Trophoblast cell (in vitro differentiated cells and primary cell): ENCODE data around the gene PLAC8L1.

Experiments
- DNase-seq, 2 donors: peaks; one replicate each; pipeline ENCODE4 v3.0.0-alpha.2; 2016
- H2AFZ ChIP-seq: 2 replicates; pipeline ENCODE4 v1.6.1; 2013; ENCODE audit warnings: low read length, moderate library complexity, mild to moderate bottlenecking; ENCODE audit not compliant: insufficient read depth, poor library complexity
- H2AK5ac ChIP-seq: 2 replicates; pipeline ENCODE4 v1.6.1; 2013; ENCODE audit warnings: mild to moderate bottlenecking, low read length
- H2BK120ac ChIP-seq: 2 replicates; pipeline ENCODE4 v1.6.1; 2013; ENCODE audit warnings: low read length, mild to moderate bottlenecking, moderate library complexity; ENCODE audit not compliant: insufficient read depth, poor library complexity
- H2BK12ac ChIP-seq: 2 replicates; pipeline ENCODE4 v1.6.1; 2013; ENCODE audit warnings: mild to moderate bottlenecking, low read length, moderate library complexity
- H2BK5ac ChIP-seq: 2 replicates; pipeline ENCODE4 v1.6.1; 2013; ENCODE audit warnings: low read length, low read depth, moderate library complexity, mild to moderate bottlenecking; ENCODE audit not compliant: poor library complexity
- H3K14ac ChIP-seq: 2 replicates; pipeline ENCODE4 v1.6.1; 2013; ENCODE audit warnings: mild to moderate bottlenecking, low read length
- H3K18ac ChIP-seq: 2 replicates; pipeline ENCODE4 v1.6.1; 2013; ENCODE audit warnings: mild to moderate bottlenecking, low read length
- H3K23ac ChIP-seq: 2 replicates; pipeline ENCODE4 v1.6.1; 2013; ENCODE audit warnings: low read length
- H3K27ac ChIP-seq: 2 replicates; pipeline ENCODE4 v1.5.1; 2013; ENCODE audit warnings: low read depth, mild to moderate bottlenecking, inconsistent platforms, low read length, moderate library complexity
- H3K27me3 ChIP-seq: 2 replicates; pipeline ENCODE4 v1.6.1; 2013; ENCODE audit warnings: inconsistent platforms, mild to moderate bottlenecking, low read length, moderate library complexity; ENCODE audit not compliant: insufficient read depth
- H3K36me3 ChIP-seq, 2 experiments: 1 replicate in 1 of 2; 2 replicates in 1 of 2; pipeline ENCODE4 v1.6.1; 2013; ENCODE audit warnings: low read length in 2 of 2, mild to moderate bottlenecking in 2 of 2, moderate library complexity in 1 of 2; ENCODE audit not compliant: insufficient read depth in 2 of 2, control insufficient read depth in 1 of 2
- H3K4ac ChIP-seq: 2 replicates; pipeline ENCODE4 v1.6.1; 2013; ENCODE audit warnings: low read depth, mild to moderate bottlenecking, low read length, moderate library complexity
- H3K4me1 ChIP-seq, 2 experiments: 1 replicate in 1 of 2; 2 replicates in 1 of 2; pipeline ENCODE4 v1.6.1; 2013; ENCODE audit warnings: low read length in 2 of 2, mild to moderate bottlenecking in 2 of 2, moderate library complexity in 1 of 2; ENCODE audit not compliant: insufficient read depth in 2 of 2, control insufficient read depth in 1 of 2
- H3K4me2 ChIP-seq: 2 replicates; pipeline ENCODE4 v1.6.1; 2013; ENCODE audit warnings: inconsistent platforms, mild to moderate bottlenecking, low read length, moderate library complexity
- H3K4me3 ChIP-seq: 2 replicates; pipeline ENCODE4 v1.5.1; 2013; ENCODE audit warnings: mild to moderate bottlenecking, low read depth, low read length, inconsistent platforms
- H3K79me1 ChIP-seq: one replicate; pipeline ENCODE4 v1.6.1; 2013; ENCODE audit warnings: low read length
- H3K79me2 ChIP-seq: 2 replicates; pipeline ENCODE4 v1.6.1; 2013; ENCODE audit warnings: low read length, mild to moderate bottlenecking; ENCODE audit not compliant: control insufficient read depth, insufficient read depth, poor library complexity
- H3K9ac ChIP-seq: 2 replicates; pipeline ENCODE4 v1.6.1; 2013; ENCODE audit warnings: mild to moderate bottlenecking, low read length
- H3K9me3 ChIP-seq: 2 replicates; pipeline ENCODE4 v1.6.1; 2013; ENCODE audit warnings: low read depth, mild to moderate bottlenecking, control low read depth, inconsistent platforms, low read length; ENCODE audit not compliant: insufficient read depth
- H4K12ac ChIP-seq: 2 replicates; pipeline ENCODE4 v1.6.1; 2013; ENCODE audit warnings: low read depth, mild to moderate bottlenecking, low read length, moderate library complexity
- H4K8ac ChIP-seq: 2 replicates; pipeline ENCODE4 v1.6.1; 2013; ENCODE audit warnings: low read depth, mild to moderate bottlenecking, low read length, moderate library complexity
- H4K91ac ChIP-seq: one replicate; pipeline ENCODE4 v1.6.1; 2013; ENCODE audit warnings: low read depth, mild to moderate bottlenecking, low read length, moderate library complexity
- WGBS: extraction: QIAGEN DNeasy Blood & Tissue Kit; methylation state at CpG from one replicate; pipeline ENCODE4 v1.1.7; 2013; ENCODE audit warnings: missing lambda C conversion rate; ENCODE audit not compliant: insufficient read length, insufficient coverage; ENCODE audit errors: extremely low coverage; 5-methylcytosine and 5-hydroxymethylcytosine counted together

Gene PLAC8L1

GRCh38 chr5:146116361-146116760, 11.0 kb upstream of the PLAC8L1 start:
- Histone ChIP-seq H4K91ac (no peak overlapping the region), H4K8ac (no peak overlapping the region), H2AK5ac (no peak overlapping the region), H3K18ac (no peak overlapping the region), H2BK12ac (no peak overlapping the region), H3K27me3 (no peaks in the 10 kb centered on the region), H3K79me2 (no peaks in the 10 kb centered on the region), H3K9ac (no peak overlapping the region), H3K4me2 (no peak overlapping the region), H3K79me1 (no peaks in the 10 kb centered on the region), H3K9me3 (no peaks in the 10 kb centered on the region), H3K23ac (no peak overlapping the region), H4K12ac (no peak overlapping the region), H3K36me3 (peaks cover 5 to 11% of the 10 kb centered on the region in 2 experiments), H3K27ac (no peak overlapping the region), H3K4ac (no peak overlapping the region), H3K14ac (no peak overlapping the region), H2BK5ac (no peak overlapping the region), H2BK120ac (no peak overlapping the region), H3K4me1 (no peaks in the 10 kb centered on the region), H2AFZ (no peak overlapping the region), H3K4me3 (no peak overlapping the region)
- no peak for DNase-seq
- WGBS = no CpG with 5 or more reads among the region's 2 CpGs

GRCh38 chr5:146112476-146112875, 7.1 kb upstream of the PLAC8L1 start:
- no peak overlapping the region for H3K23ac ChIP-seq
- H3K79me1 ChIP-seq = no peaks in the 10 kb centered on the region
- H2BK12ac ChIP-seq = no peak overlapping the region
- no peaks in the 10 kb centered on the region for H3K79me2 ChIP-seq
- H3K18ac ChIP-seq = no peak overlapping the region
- WGBS = no CpG with 5 or more reads among the region's 5 CpGs
- no peaks in the 10 kb centered on the region for H3K9me3 ChIP-seq
- H3K4ac ChIP-seq = no peak overlapping the region
- no peak overlapping the region for H4K8ac ChIP-seq
- DNase-seq = no peak
- no peak overlapping the region for H3K27ac ChIP-seq
- no peak overlapping the region for H4K12ac ChIP-seq
- H3K4me1 ChIP-seq = no peaks in the 10 kb centered on the region
- H2BK5ac ChIP-seq = no peak overlapping the region
- no peak overlapping the region for H2AFZ ChIP-seq
- H3K4me2 ChIP-seq = no peak overlapping the region
- H3K9ac ChIP-seq = no peak overlapping the region
- H3K36me3 ChIP-seq = peaks cover 4 to 11% of the 10 kb centered on the region in 2 experiments
- no peak overlapping the region for H2AK5ac ChIP-seq
- no peak overlapping the region for H3K4me3 ChIP-seq
- no peak overlapping the region for H4K91ac ChIP-seq
- no peak overlapping the region for H2BK120ac ChIP-seq
- no peak overlapping the region for H3K14ac ChIP-seq
- H3K27me3 ChIP-seq = no peaks in the 10 kb centered on the region

- Histone ChIP-seq H3K4me1 (no peaks in the 10 kb centered on the region), H3K9me3 (no peaks in the 10 kb centered on the region), H2BK5ac (no peak overlapping the region), H3K23ac (no peak overlapping the region), H4K12ac (no peak overlapping the region), H2BK120ac (no peak overlapping the region), H3K27me3 (no peaks in the 10 kb centered on the region), H3K18ac (no peak overlapping the region), H2AK5ac (no peak overlapping the region), H3K79me1 (no peaks in the 10 kb centered on the region), H3K4me3 (no peak overlapping the region), H3K9ac (no peak overlapping the region), H3K14ac (no peak overlapping the region), H4K91ac (no peak overlapping the region), H2AFZ (no peak overlapping the region), H3K4ac (no peak overlapping the region), H3K79me2 (no peaks in the 10 kb centered on the region), H3K4me2 (no peak overlapping the region), H3K27ac (no peak overlapping the region), H2BK12ac (no peak overlapping the region), H3K36me3 (peaks cover 4 to 11% of the 10 kb centered on the region in 2 experiments), H4K8ac (no peak overlapping the region)
- no peak for DNase-seq
- WGBS = no CpG with 5 or more reads among the region's 1 CpG
Observed at GRCh38 chr5:146111409-146111808, 6.0 kb upstream of the PLAC8L1 start.

GRCh38 chr5:146109379-146109778, 4.0 kb upstream of the PLAC8L1 start:
- no peak overlapping the region for H4K91ac ChIP-seq

More at GRCh38 chr5:146109379-146109778, 4.0 kb upstream of the PLAC8L1 start:
- Histone ChIP-seq H3K23ac (no peak overlapping the region), H3K4ac (no peak overlapping the region), H2AFZ (no peak overlapping the region), H3K27ac (no peak overlapping the region), H2BK5ac (no peak overlapping the region), H3K4me1 (no peaks in the 10 kb centered on the region), H3K9me3 (no peaks in the 10 kb centered on the region), H3K9ac (no peak overlapping the region), H3K18ac (no peak overlapping the region), H3K27me3 (no peaks in the 10 kb centered on the region), H3K4me2 (no peak overlapping the region), H3K14ac (no peak overlapping the region), H2AK5ac (no peak overlapping the region), H2BK12ac (no peak overlapping the region), H2BK120ac (no peak overlapping the region), H4K12ac (no peak overlapping the region), H3K4me3 (no peak overlapping the region), H3K79me2 (no peaks in the 10 kb centered on the region), H3K79me1 (no peaks in the 10 kb centered on the region), H4K8ac (no peak overlapping the region), H3K36me3 (peaks cover 4 to 7% of the 10 kb centered on the region in 2 experiments)
- WGBS = no CpG with 5 or more reads among the region's 1 CpG
- DNase-seq = no peak
